HAP-1 (cell line): Measurements from ENCODE around the gene CHADL.
"Not testable (repeated sequence)": the region's sequence is repeated elsewhere in the genome, so short reads cannot be mapped to it uniquely, and the experiment has no call there.

ENCODE experiments used
- DNase-seq, 2 experiments: peaks; one replicate each; pipeline ENCODE4 v3.0.0-alpha.2; 2016 to 2020; ENCODE audit warnings: low spot score in 2 of 2
- H3K27me3 ChIP-seq: fragments of 250-450 bp; sonication (Bioruptor Pico); 2 replicates; pipeline ENCODE4 v1.5.1; 2020; ENCODE audit warnings: low read depth, mild to moderate bottlenecking, moderate library complexity
- H3K36me3 ChIP-seq: fragments of 250-450 bp; sonication (Bioruptor Pico); replicated peaks from 2 replicates; pipeline ENCODE4 v1.5.1; 2020; ENCODE audit warnings: mild to moderate bottlenecking
- H3K4me1 ChIP-seq: fragments of 250-450 bp; sonication (Bioruptor Pico); 2 replicates; pipeline ENCODE4 v1.5.1; 2020; ENCODE audit warnings: mild to moderate bottlenecking
- H3K4me3 ChIP-seq: fragments of 250-450 bp; sonication (Bioruptor Pico); 2 replicates; pipeline ENCODE4 v1.5.1; 2020; ENCODE audit warnings: mild to moderate bottlenecking, moderate library complexity
- H3K9me3 ChIP-seq: fragments of 250-450 bp; sonication (Bioruptor Pico); 2 replicates; pipeline ENCODE4 v1.5.1; 2020; ENCODE audit warnings: mild to moderate bottlenecking, moderate library complexity
- in situ Hi-C: fragments of 300-500 bp; cut with MboI; formaldehyde crosslinking; loops from 3 replicates; pipeline ENCODE4 v1.14.3; 2020; ENCODE audit warnings: low sequenced_read_pairs, inconsistent platforms, mixed read lengths

CHADL gene

GRCh38 chr22:41267958-41268357 is 27.2 kb upstream of the CHADL start:
- Histone ChIP-seq H3K36me3 (peaks cover 94% of the 10 kb centered on the region), H3K9me3 (no peaks in the 10 kb centered on the region), H3K4me3 (no peak overlapping the region), H3K27me3 (no peaks in the 10 kb centered on the region), H3K4me1 (no peaks in the 10 kb centered on the region)
- in situ Hi-C loops = no loop called here
- no peak for DNase-seq

GRCh38 chr22:41264408-41264941 is 23.7 kb upstream of the CHADL start:
- DNase-seq = no peak
- Histone ChIP-seq H3K4me3 (no peak overlapping the region), H3K4me1 (no peaks in the 10 kb centered on the region), H3K27me3 (no peaks in the 10 kb centered on the region), H3K36me3 (peaks cover 96% of the 10 kb centered on the region), H3K9me3 (no peaks in the 10 kb centered on the region; the same call in 1 of the 2 replicates)
- in situ Hi-C loops = no loop called here

- no peaks in the 10 kb centered on the region for H3K27me3 ChIP-seq
- in situ Hi-C loops = no loop called here
- H3K4me1 ChIP-seq = no peaks in the 10 kb centered on the region
- no peak for DNase-seq
- no peak overlapping the region for H3K4me3 ChIP-seq
- H3K36me3 ChIP-seq = peaks cover 96% of the 10 kb centered on the region
- H3K9me3 ChIP-seq = no peaks in the 10 kb centered on the region; the same call in 1 of the 2 replicates
These were observed 23.0 kb upstream of the CHADL start for GRCh38 chr22:41263704-41264103.

- Histone ChIP-seq H3K4me1 (no peaks in the 10 kb centered on the region), H3K9me3 (no peaks in the 10 kb centered on the region; the same call in 1 of the 2 replicates), H3K27me3 (no peaks in the 10 kb centered on the region), H3K36me3 (peaks cover 96% of the 10 kb centered on the region), H3K4me3 (no peak overlapping the region)
- in situ Hi-C loops = no loop called here
- no peak for DNase-seq
These were observed 21.6 kb upstream of the CHADL start for GRCh38 chr22:41262250-41262765.

- in situ Hi-C loops = no loop called here
- peaks cover 97% of the 10 kb centered on the region for H3K36me3 ChIP-seq
These were observed 21.0 kb upstream of the CHADL start for GRCh38 chr22:41261541-41262249.

GRCh38 chr22:41260871-41261270 is 20.1 kb upstream of the CHADL start:
- Histone ChIP-seq H3K4me1 (no peaks in the 10 kb centered on the region), H3K27me3 (no peaks in the 10 kb centered on the region), H3K4me3 (no peak overlapping the region), H3K9me3 (no peaks in the 10 kb centered on the region; the same call in 1 of the 2 replicates), H3K36me3 (peaks cover 100% of the 10 kb centered on the region)
- DNase-seq = no peak
- in situ Hi-C loops = no loop called here

More at GRCh38 chr22:41261541-41262249, 21.0 kb upstream of the CHADL start:
- no peaks in the 10 kb centered on the region for H3K4me1 ChIP-seq
- no peak for DNase-seq
- H3K9me3 ChIP-seq = no peaks in the 10 kb centered on the region; the same call in 1 of the 2 replicates
- H3K27me3 ChIP-seq = no peaks in the 10 kb centered on the region
- no peak overlapping the region for H3K4me3 ChIP-seq

GRCh38 chr22:41259756-41260155 is 19.0 kb upstream of the CHADL start:
- H3K4me1 ChIP-seq, in situ Hi-C loops, H3K27me3 ChIP-seq, DNase-seq, H3K9me3 ChIP-seq, H3K4me3 ChIP-seq: not testable (repeated sequence)
- H3K36me3 ChIP-seq = peaks cover 98% of the 10 kb centered on the region

- in situ Hi-C loops = no loop called here
- Histone ChIP-seq H3K4me1 (no peaks in the 10 kb centered on the region), H3K36me3 (peaks cover 96% of the 10 kb centered on the region), H3K4me3 (no peak overlapping the region), H3K27me3 (no peaks in the 10 kb centered on the region), H3K9me3 (no peaks in the 10 kb centered on the region; the same call in 1 of the 2 replicates)
- no peak for DNase-seq
These were observed 17.0 kb upstream of the CHADL start for GRCh38 chr22:41257696-41258095.

- H3K4me3 ChIP-seq = no peak overlapping the region
- in situ Hi-C loops = no loop called here
- no peaks in the 10 kb centered on the region for H3K4me1 ChIP-seq
- peaks cover 96% of the 10 kb centered on the region for H3K36me3 ChIP-seq
- no peak for DNase-seq
- H3K27me3 ChIP-seq = no peaks in the 10 kb centered on the region
- H3K9me3 ChIP-seq = no peaks in the 10 kb centered on the region
These were observed 15.8 kb upstream of the CHADL start for GRCh38 chr22:41256254-41257253.

GRCh38 chr22:41254230-41254629 is 13.5 kb upstream of the CHADL start:
- Histone ChIP-seq H3K27me3 (no peaks in the 10 kb centered on the region), H3K9me3 (no peaks in the 10 kb centered on the region), H3K4me3 (no peak overlapping the region), H3K36me3 (peaks cover 96% of the 10 kb centered on the region), H3K4me1 (no peaks in the 10 kb centered on the region)
- in situ Hi-C loops = no loop called here
- no peak for DNase-seq

- in situ Hi-C loops = no loop called here
- peaks cover 95% of the 10 kb centered on the region for H3K36me3 ChIP-seq
- H3K4me3 ChIP-seq = no peak overlapping the region
- no peaks in the 10 kb centered on the region for H3K9me3 ChIP-seq
- no peak for DNase-seq
- H3K4me1 ChIP-seq = no peaks in the 10 kb centered on the region
- H3K27me3 ChIP-seq = no peaks in the 10 kb centered on the region
These were observed 11.6 kb upstream of the CHADL start for GRCh38 chr22:41252365-41252764.

GRCh38 chr22:41250127-41250526 is 9.4 kb upstream of the CHADL start:
- H3K36me3 ChIP-seq = peaks cover 95% of the 10 kb centered on the region

GRCh38 chr22:41249442-41249841 is 8.7 kb upstream of the CHADL start:
- DNase-seq = no peak
- Histone ChIP-seq H3K4me1 (no peaks in the 10 kb centered on the region), H3K36me3 (peaks cover 92% of the 10 kb centered on the region), H3K4me3 (no peak overlapping the region), H3K27me3 (no peaks in the 10 kb centered on the region), H3K9me3 (no peaks in the 10 kb centered on the region)
- in situ Hi-C loops = no loop called here

More at GRCh38 chr22:41250127-41250526, 9.4 kb upstream of the CHADL start:
- in situ Hi-C loops = no loop called here
- Histone ChIP-seq H3K4me1 (no peaks in the 10 kb centered on the region), H3K27me3 (no peaks in the 10 kb centered on the region), H3K4me3 (no peak overlapping the region), H3K9me3 (no peaks in the 10 kb centered on the region)
- no peak for DNase-seq
